IMR-90 (cell line): ENCODE measurements around the gene SPATA2. TPM values are rescaled to one million over a fixed set of nuclear protein-coding genes. Genes with fewer than 3 reads are reported as not detected.

ENCODE experiments used
- ATAC-seq: fragments of 200-7000 bp; cut with Tn5 transposase; 2 replicates; pipeline ENCODE4 v1.9.1; 2020; ENCODE audit warnings: low read depth, mild to moderate bottlenecking, moderate library complexity
- BruUV-seq: library from RNA; stranded (reverse); fragments of 400-500 nt; replicated peaks from 2 replicates; lab custom pipeline; 2021; lab: Mats Ljungman, UMichigan
- CTCF ChIA-PET: fragments of 300-600 bp; formaldehyde crosslinking; extraction: SDS; loops from one replicate; lab custom pipeline; 2021; ENCODE audit warnings: antibody characterized with exemption; lab: Yijun Ruan, JAX
- POLR2A ChIA-PET: fragments of 300-600 bp; sonication (Branson Sonifier 250); formaldehyde crosslinking; loops from one replicate; lab custom pipeline; 2022; ENCODE audit warnings: antibody characterized with exemption; ENCODE audit not compliant: unreplicated experiment; lab: Charles Lee
- DNase-seq: peaks from one replicate; pipeline ENCODE4 v3.0.0; 2013
- H2AFZ ChIP-seq: replicated peaks from 2 replicates; pipeline ENCODE3; 2013; ENCODE audit warnings: low read length, mild to moderate bottlenecking; ENCODE audit not compliant: poor library complexity
- H2AK5ac ChIP-seq: 2 replicates; pipeline ENCODE4 v1.6.1; 2013; ENCODE audit warnings: low read depth, low read length, inconsistent platforms
- H2AK9ac ChIP-seq: replicated peaks from 2 replicates; pipeline ENCODE3; 2013; ENCODE audit warnings: mild to moderate bottlenecking, low read depth, low read length, moderate library complexity; ENCODE audit not compliant: poor library complexity
- H2BK120ac ChIP-seq: 2 replicates; pipeline ENCODE4 v1.6.1; 2013; ENCODE audit warnings: low read depth, low read length, inconsistent platforms
- H2BK15ac ChIP-seq: 3 replicates; pipeline ENCODE4 v1.6.1; 2013; ENCODE audit warnings: low read depth, low read length, inconsistent platforms
- H2BK20ac ChIP-seq: 2 replicates; pipeline ENCODE4 v1.6.1; 2013; ENCODE audit warnings: low read depth, mild to moderate bottlenecking, inconsistent platforms, low read length, moderate library complexity
- H2BK5ac ChIP-seq: 2 replicates; pipeline ENCODE4 v1.6.1; 2013; ENCODE audit warnings: mild to moderate bottlenecking, low read depth, low read length, inconsistent platforms; ENCODE audit not compliant: poor library complexity, severe bottlenecking
- H3K14ac ChIP-seq: replicated peaks from 2 replicates; pipeline ENCODE4 v1.6.1; 2013; ENCODE audit warnings: low read depth, low read length, inconsistent platforms
- H3K18ac ChIP-seq: 2 replicates; pipeline ENCODE4 v1.6.1; 2013; ENCODE audit warnings: low read depth, low read length, control low read depth
- H3K23ac ChIP-seq: 2 replicates; pipeline ENCODE4 v1.6.1; 2013; ENCODE audit warnings: low read depth, low read length, inconsistent platforms
- H3K27ac ChIP-seq: 2 replicates; pipeline ENCODE4 v1.5.1; 2013; ENCODE audit warnings: mild to moderate bottlenecking, control low read depth, low read length; ENCODE audit not compliant: insufficient read depth
- H3K27me3 ChIP-seq: 2 replicates; pipeline ENCODE4 v1.6.1; 2013; ENCODE audit warnings: low read length; ENCODE audit not compliant: control insufficient read depth, insufficient read depth
- H3K36me3 ChIP-seq: 2 replicates; pipeline ENCODE4 v1.6.1; 2013; ENCODE audit warnings: low read length, mixed read lengths; ENCODE audit not compliant: control insufficient read depth, insufficient read depth
- H3K4ac ChIP-seq: 2 replicates; pipeline ENCODE4 v1.6.1; 2013; ENCODE audit warnings: low read depth, low read length, inconsistent platforms
- H3K4me1 ChIP-seq: 2 replicates; pipeline ENCODE4 v1.6.1; 2013; ENCODE audit warnings: low read length, mixed read lengths; ENCODE audit not compliant: control insufficient read depth, insufficient read depth
- H3K4me2 ChIP-seq: 2 replicates; pipeline ENCODE4 v1.6.1; 2013; ENCODE audit warnings: low read depth, mild to moderate bottlenecking, control low read depth, low read length, moderate library complexity
- H3K4me3 ChIP-seq: 2 replicates; pipeline ENCODE4 v1.5.1; 2013; ENCODE audit warnings: low read depth, mild to moderate bottlenecking, control low read depth, low read length, moderate library complexity; ENCODE audit not compliant: insufficient read depth
- H3K56ac ChIP-seq: 2 replicates; pipeline ENCODE4 v1.6.1; 2013; ENCODE audit warnings: low read length, inconsistent platforms; ENCODE audit not compliant: insufficient read depth; ENCODE audit errors: extremely low read depth
- H3K79me1 ChIP-seq, 2 experiments: 2 replicates each; pipeline ENCODE4 v1.6.1; 2013; ENCODE audit warnings: low read length in 2 of 2, inconsistent platforms in 1 of 2, low read depth in 1 of 2
- H3K9ac ChIP-seq: 2 replicates; pipeline ENCODE4 v1.6.1; 2013; ENCODE audit warnings: low read depth, low read length, control low read depth
- H3K9me1 ChIP-seq: 2 replicates; pipeline ENCODE4 v1.6.1; 2013; ENCODE audit warnings: low read length, inconsistent platforms; ENCODE audit not compliant: insufficient read depth
- H3K9me3 ChIP-seq: 2 replicates; pipeline ENCODE4 v1.6.1; 2013; ENCODE audit warnings: low read length; ENCODE audit not compliant: control insufficient read depth, insufficient read depth
- H4K20me1 ChIP-seq: 2 replicates; pipeline ENCODE4 v1.6.1; 2013; ENCODE audit warnings: low read length, inconsistent platforms; ENCODE audit not compliant: insufficient read depth
- H4K5ac ChIP-seq: 2 replicates; pipeline ENCODE4 v1.6.1; 2013; ENCODE audit warnings: mild to moderate bottlenecking, low read depth, low read length, control low read depth
- H4K8ac ChIP-seq, 2 experiments: 2 replicates each; pipeline ENCODE4 v1.6.1; 2013; ENCODE audit warnings: low read depth in 2 of 2, low read length in 2 of 2, control low read depth in 1 of 2, inconsistent platforms in 1 of 2
- H4K91ac ChIP-seq: 2 replicates; pipeline ENCODE4 v1.6.1; 2013; ENCODE audit warnings: low read depth, low read length, inconsistent platforms; ENCODE audit not compliant: insufficient read depth
- MAZ ChIP-seq: IDR thresholded peaks from 2 replicates; pipeline ENCODE4 v1.6.1; 2012; ENCODE audit warnings: low read depth, mild to moderate bottlenecking, low read length, improper control_type of control experiment, moderate library complexity, borderline replicate concordance
- MXI1 ChIP-seq: IDR thresholded peaks from 2 replicates; pipeline ENCODE4 v1.6.1; 2012; ENCODE audit warnings: low read depth, mild to moderate bottlenecking, low read length, moderate library complexity, borderline replicate concordance
- NFE2L2 ChIP-seq: fragments of 150-350 bp; IDR thresholded peaks from 2 replicates; pipeline ENCODE4 v1.6.1; 2016; ENCODE audit warnings: low read depth, mild to moderate bottlenecking, low read length
- SMC3 ChIP-seq: fragments of 150-350 bp; IDR thresholded peaks from 2 replicates; pipeline ENCODE4 v1.6.1; 2016; ENCODE audit warnings: low read depth, mild to moderate bottlenecking, antibody characterized with exemption, low read length, moderate library complexity
- WGBS, 2 experiments: methylation state at CpG; one replicate each; pipeline versions ENCODE4 v1.1.5 to v1.1.7; 2013; ENCODE audit warnings: missing lambda C conversion rate in 2 of 2; ENCODE audit not compliant: insufficient read length in 1 of 2; ENCODE audit errors: extremely low coverage in 2 of 2; 5-methylcytosine and 5-hydroxymethylcytosine counted together
- dilution Hi-C: fragments of 300-500 bp; cut with HindIII; formaldehyde crosslinking; loops from one replicate; pipeline ENCODE4 v1.14.3; 2018; ENCODE audit warnings: low sequenced_read_pairs; ENCODE audit not compliant: unreplicated experiment
- in situ Hi-C: fragments of 300-500 bp; cut with MboI; formaldehyde crosslinking; loops from 3 replicates; pipeline ENCODE4 v1.14.3; 2019; ENCODE audit warnings: low sequenced_read_pairs, inconsistent platforms, mixed read lengths
- intact Hi-C: fragments of 100-400 bp; cut with micrococcal nuclease; formaldehyde crosslinking; loops from 2 replicates; pipeline ENCODE4 v1.10.0; 2022
- polyA plus RNA-seq, 3 experiments: library from polyadenylated mRNA; depleted of rRNA; stranded (reverse); fragments of >200 nt; gene quantifications; 2 replicates each; pipeline ENCODE4 v1.2.3, GENCODE V29; 2012; ENCODE audit warnings: low replicate concordance in 1 of 3
- total RNA-seq: library from RNA; depleted of rRNA; stranded (reverse); fragments of >200 nt; gene quantifications from 2 replicates; pipeline ENCODE4 v1.2.3, GENCODE V29; 2012

SPATA2 gene
- total and polyA plus RNA-seq, 2 of the 4 experiments (the other 2 are of a cell fraction) = 1.3 to 4.5 TPM

- Histone ChIP-seq H3K18ac (no peak overlapping the region), H3K56ac (no peak overlapping the region), H4K5ac (no peak overlapping the region), H3K23ac (no peak overlapping the region), H3K27ac (no peak overlapping the region), H2AK5ac (no peak overlapping the region), H3K9me3 (no peaks in the 10 kb centered on the region), H3K4me2 (no peak overlapping the region), H3K4ac (no peak overlapping the region), H2BK5ac (no peak overlapping the region), H4K20me1 (peaks cover 5% of the 10 kb centered on the region; the same call in 1 of the 2 replicates), H4K8ac (no peak overlapping the region), H3K36me3 (no peaks in the 10 kb centered on the region), H3K4me3 (no peak overlapping the region), H2BK15ac (no peak overlapping the region), H3K27me3 (no peaks in the 10 kb centered on the region), H3K79me1 (peaks cover 5 to 18% of the 10 kb centered on the region in 2 experiments; a peak in 2 of 4 replicates), H3K9ac (no peak overlapping the region), H2BK20ac (no peak overlapping the region), H4K91ac (no peak overlapping the region), H2AFZ (no peak overlapping the region), H3K14ac (no peak overlapping the region), H3K9me1 (peaks cover 3% of the 10 kb centered on the region; the same call in 1 of the 2 replicates), H3K4me1 (peaks cover 4% of the 10 kb centered on the region), H2AK9ac (no peak overlapping the region), H2BK120ac (no peak overlapping the region)
- CTCF ChIA-PET = no interaction called here
- intact Hi-C loops (no loop called here), dilution Hi-C loops (no loop called here), in situ Hi-C loops (no loop called here)
- no TSS peak for BruUV-seq
- TF ChIP-seq NFE2L2 (no peak), MAZ (no peak), MXI1 (no peak), SMC3 (no peak)
- ATAC-seq = no peak
- no peak for DNase-seq
- POLR2A ChIA-PET = no interaction called here
- 60% methylated on average over 2 of the region's 7 CpGs; no CpG with 5 or more reads in 1 of the 2 experiments for WGBS, 2 experiments
Observed at GRCh38 chr20:49919009-49919408, 3.7 kb upstream of the SPATA2 start.
